Right lung (tissue), 5 donors: ENCODE measurements around the gene B4GALT3. TPM values are rescaled to one million over a fixed set of nuclear protein-coding genes. Genes with fewer than 3 reads are reported as not detected.

Experiments used
- DNase-seq, 2 donors: peaks; one replicate each; pipeline ENCODE4 v3.0.0-alpha.2; 2013
- polyA plus RNA-seq, 5 donors: library from polyadenylated mRNA; unstranded; fragments of 120-200 nt; gene quantifications; one replicate each; pipeline versions ENCODE4 v1.2.1 to v1.2.3, GENCODE V29; 2013; ENCODE audit warnings: inconsistent platforms in 1 of 5, low replicate concordance in 1 of 5; ENCODE audit not compliant: insufficient read length in 5 of 5, insufficient read depth in 1 of 5

The B4GALT3 gene
- polyA plus RNA-seq, 5 donors, result 31.7 to 48.1 (median 41.5) TPM

- no peak for DNase-seq
Measured at GRCh38 chr1:161209790-161210409, 32.6 kb upstream of the B4GALT3 start.

- no peak for DNase-seq
Measured at GRCh38 chr1:161207173-161207572, 29.9 kb upstream of the B4GALT3 start.

GRCh38 chr1:161206411-161207140 is 29.3 kb upstream of the B4GALT3 start:
- no peak for DNase-seq

- peak; percentile 96 to 98 for DNase-seq
Measured at GRCh38 chr1:161201836-161202712, 24.8 kb upstream of the B4GALT3 start, which contains the start of gene NDUFS2. Gene NDUFS2 (plus strand): TSS chr1:161202367. CDS start chr1:161202386, 19 bp downstream.

GRCh38 chr1:161200992-161201835 is 23.9 kb upstream of the B4GALT3 start:
- peak in 1 of 2 donors; percentile 75 for DNase-seq

GRCh38 chr1:161200421-161200991 is 23.2 kb upstream of the B4GALT3 start:
- no peak for DNase-seq

GRCh38 chr1:161199506-161200139 is 22.3 kb upstream of the B4GALT3 start:
- no peak for DNase-seq

GRCh38 chr1:161198897-161199431 is 21.7 kb upstream of the B4GALT3 start, which contains the start of gene ADAMTS4:
Gene ADAMTS4 (minus strand): TSS chr1:161199054. CDS start chr1:161198627, 427 bp downstream.
- DNase-seq, result peak; percentile 70 to 77

- DNase-seq, result no peak
Measured at GRCh38 chr1:161198194-161198896, 21.0 kb upstream of the B4GALT3 start.

GRCh38 chr1:161197560-161198193 is 20.4 kb upstream of the B4GALT3 start:
- no peak for DNase-seq

- no peak for DNase-seq
Measured at GRCh38 chr1:161196521-161197451, 19.5 kb upstream of the B4GALT3 start.

- DNase-seq, result no peak
Measured at GRCh38 chr1:161196111-161196510, 18.8 kb upstream of the B4GALT3 start.

- no peak for DNase-seq
Measured at GRCh38 chr1:161195171-161195570, 17.9 kb upstream of the B4GALT3 start.

- no peak for DNase-seq
Measured at GRCh38 chr1:161193561-161194235, 16.4 kb upstream of the B4GALT3 start.

- no peak for DNase-seq
Measured at GRCh38 chr1:161192476-161193465, 15.5 kb upstream of the B4GALT3 start.

GRCh38 chr1:161191971-161192370 is 14.7 kb upstream of the B4GALT3 start:
- DNase-seq, result no peak
